HepG2 (cell line): Measurements from ENCODE around the gene AQP11. TPM values are rescaled to one million over a fixed set of nuclear protein-coding genes. Genes with fewer than 3 reads are reported as not detected.

ENCODE experiments used
- ARNT2 ChIP-seq: sonication (generic); formaldehyde crosslinking; IDR thresholded peaks from 2 replicates; pipeline ENCODE4 v1.8.0; 2022; ENCODE audit warnings: mild to moderate bottlenecking, low read depth, missing genetic modification reagents, moderate library complexity
- CENPBD1 ChIP-seq: sonication (generic); formaldehyde crosslinking; IDR thresholded peaks from 2 replicates; pipeline ENCODE4 v1.8.0; 2022; ENCODE audit warnings: missing genetic modification reagents, low read depth, mild to moderate bottlenecking, borderline replicate concordance
- ELF1 ChIP-seq: sonication (generic); formaldehyde crosslinking; IDR thresholded peaks from 2 replicates; pipeline ENCODE4 v1.4.0; 2020; ENCODE audit warnings: missing genetic modification reagents
- ISL2 ChIP-seq: sonication (generic); formaldehyde crosslinking; IDR thresholded peaks from 2 replicates; pipeline ENCODE4 v1.5.0; 2020; ENCODE audit warnings: missing genetic modification reagents
- ISX ChIP-seq: sonication (generic); formaldehyde crosslinking; conservative IDR thresholded peaks from 2 replicates; pipeline ENCODE4 v1.5.0; 2020; ENCODE audit warnings: missing genetic modification reagents
- KLF16 ChIP-seq, 2 experiments: sonication (generic) in 1 of 2; formaldehyde crosslinking in 1 of 2; IDR thresholded peaks; 2 replicates each; pipeline versions ENCODE4 v1.6.1 to v1.8.0; 2016 to 2023; ENCODE audit warnings: missing genetic modification reagents in 2 of 2, missing compliant biosample characterization in 1 of 2
- POGZ ChIP-seq: sonication (generic); formaldehyde crosslinking; IDR thresholded peaks from 2 replicates; pipeline ENCODE4 v1.4.0; 2020; ENCODE audit warnings: mild to moderate bottlenecking, missing genetic modification reagents
- RBFOX2 ChIP-seq: fragments of 200-400 bp; formaldehyde crosslinking; IDR thresholded peaks from 2 replicates; pipeline ENCODE4 v1.6.1; 2017; ENCODE audit warnings: low read depth, mild to moderate bottlenecking, low read length
- SP5 ChIP-seq: IDR thresholded peaks from 2 replicates; pipeline ENCODE4 v1.6.1; 2016; ENCODE audit warnings: low read depth, borderline replicate concordance
- STAG1 ChIP-seq: sonication (generic); formaldehyde crosslinking; IDR thresholded peaks from 2 replicates; pipeline ENCODE4 v1.4.0; 2020; ENCODE audit warnings: missing genetic modification reagents
- ZBTB49 ChIP-seq: sonication (generic); formaldehyde crosslinking; IDR thresholded peaks from 2 replicates; pipeline ENCODE4 v1.4.0; 2020; ENCODE audit warnings: missing genetic modification reagents, borderline replicate concordance
- ZNF18 ChIP-seq: sonication (generic); formaldehyde crosslinking; IDR thresholded peaks from 2 replicates; pipeline ENCODE4 v1.8.0; 2022; ENCODE audit warnings: mild to moderate bottlenecking, missing genetic modification reagents; ENCODE audit not compliant: insufficient replicate concordance
- ZNF318 ChIP-seq: sonication (generic); formaldehyde crosslinking; IDR thresholded peaks from 2 replicates; pipeline ENCODE4 v1.4.0; 2020; ENCODE audit warnings: mild to moderate bottlenecking, missing genetic modification reagents
- ZNF354B ChIP-seq: sonication (generic); formaldehyde crosslinking; IDR thresholded peaks from 2 replicates; pipeline ENCODE4 v1.8.0; 2022; ENCODE audit warnings: mild to moderate bottlenecking, missing genetic modification reagents
- ZNF460 ChIP-seq: sonication (generic); formaldehyde crosslinking; IDR thresholded peaks from 2 replicates; pipeline ENCODE4 v1.5.1; 2020; ENCODE audit warnings: missing genetic modification reagents, mild to moderate bottlenecking, borderline replicate concordance
- ZNF598 ChIP-seq: sonication (generic); formaldehyde crosslinking; IDR thresholded peaks from 2 replicates; pipeline ENCODE4 v1.5.1; 2020; ENCODE audit warnings: mild to moderate bottlenecking, missing genetic modification reagents, borderline replicate concordance
- polyA plus RNA-seq, 8 experiments: library from polyadenylated mRNA; depleted of rRNA in 3 of 8; stranded (reverse) in 7 of 8; unstranded in 1 of 8; fragments of >200 nt; fragmentation: Illumina TruSeq in 4 of 8; extraction: Trizol in 4 of 8; gene quantifications; 2 replicates each; pipeline versions ENCODE4 v1.2.1 to v1.2.3, GENCODE V29; 2011 to 2016; ENCODE audit warnings: low read depth in 4 of 8, missing spikeins in 1 of 8, mixed read lengths in 1 of 8; ENCODE audit not compliant: insufficient read depth in 1 of 8
- total RNA-seq, 5 experiments: library from RNA; depleted of rRNA; stranded (reverse); fragments of >200 nt; fragmentation: Illumina TruSeq; extraction: Trizol; gene quantifications; 2 replicates each; pipeline ENCODE4 v1.2.3, GENCODE V29; 2016; ENCODE audit warnings: low read depth in 1 of 5

AQP11 gene
- total and polyA plus RNA-seq, 2 of the 13 experiments (the other 11 are each of a cell fraction or from before 2014, with no cell fraction given) = 10.4 to 15.3 TPM

GRCh38 chr11:77589521-77590193 lies at the start of gene AQP11 (continued):
- TF ChIP-seq ZNF18 (CRISPR knock-in tag) (peak; percentile 77), ARNT2 (CRISPR knock-in tag) (no peak), SP5 (CRISPR knock-in tag) (peak; percentile 97), ZNF354B (CRISPR knock-in tag) (no peak), ZNF318 (0 out of 2 replicates have a peak, but pooled peaks have one; percentile 67), ISX (CRISPR knock-in tag) (no peak), ELF1 (CRISPR knock-in tag) (no peak), ZBTB49 (CRISPR knock-in tag) (no peak), ZNF460 (CRISPR knock-in tag) (no peak), RBFOX2 (peak; percentile 98), ISL2 (CRISPR knock-in tag) (no peak; the same call in 1 of the 2 replicates), ZNF598 (CRISPR knock-in tag) (no peak), KLF16 (CRISPR knock-in tag; IDR thresholded peaks at IDR 0.05) (peak in 1 of 2 experiments; percentile 91; a peak in 2 of 4 replicates), STAG1 (0 out of 2 replicates have a peak, but pooled peaks have one; percentile 9), POGZ (peak; percentile 78), CENPBD1 (no peak)
